HEK293 (cell line): ENCODE measurements around the gene SUDS3.

Experiments used
- BCL11B ChIP-seq: fragments of 450-650 bp; formaldehyde crosslinking; IDR thresholded peaks from 2 replicates; pipeline ENCODE4 v1.5.1; 2016; ENCODE audit warnings: low read depth, missing biosample characterization, missing genetic modification characterization
- CTCF ChIP-seq: fragments of 450-650 bp; formaldehyde crosslinking; IDR thresholded peaks from 2 replicates; pipeline ENCODE4 v1.5.1; 2016; ENCODE audit warnings: missing biosample characterization, missing genetic modification characterization
- SETDB1 ChIP-seq: IDR thresholded peaks from one replicate; pipeline ENCODE4 v1.6.1; 2017; ENCODE audit warnings: mild to moderate bottlenecking, low read length, moderate library complexity, mixed read lengths; ENCODE audit not compliant: insufficient read length
- YY1 ChIP-seq: fragments of 450-650 bp; formaldehyde crosslinking; IDR thresholded peaks from 2 replicates; pipeline ENCODE4 v1.5.1; 2018; ENCODE audit warnings: missing biosample characterization, missing genetic modification characterization
- ZBTB44 ChIP-seq: fragments of 450-650 bp; IDR thresholded peaks from 2 replicates; pipeline ENCODE4 v1.5.1; 2018; ENCODE audit warnings: missing biosample characterization, mild to moderate bottlenecking, missing genetic modification characterization
- ZBTB7A ChIP-seq: fragments of 450-650 bp; formaldehyde crosslinking; IDR thresholded peaks from 2 replicates; pipeline ENCODE4 v1.5.1; 2016; ENCODE audit warnings: low read depth, missing biosample characterization, missing genetic modification characterization
- ZNF274 ChIP-seq, 2 experiments: fragments of 200-500 bp in 1 of 2; fragments of 450-650 bp in 1 of 2; sonication (Bioruptor generic) in 1 of 2; formaldehyde crosslinking in 1 of 2; IDR thresholded peaks; 2 replicates each; pipeline versions ENCODE4 v1.5.1 to v1.6.1; 2014 to 2016; ENCODE audit warnings: borderline replicate concordance in 1 of 2, inconsistent platforms in 1 of 2, low read length in 1 of 2, missing biosample characterization in 1 of 2, missing genetic modification characterization in 1 of 2
- ZNF280D ChIP-seq: fragments of 450-650 bp; formaldehyde crosslinking; IDR thresholded peaks from 2 replicates; pipeline ENCODE4 v1.5.1; 2016; ENCODE audit warnings: missing biosample characterization, missing genetic modification characterization
- ZNF324 ChIP-seq: fragments of 450-650 bp; formaldehyde crosslinking; IDR thresholded peaks from 2 replicates; pipeline ENCODE4 v1.5.1; 2016; ENCODE audit warnings: missing biosample characterization, missing genetic modification characterization
- ZNF394 ChIP-seq: fragments of 450-650 bp; formaldehyde crosslinking; IDR thresholded peaks from 2 replicates; pipeline ENCODE4 v1.5.1; 2016; ENCODE audit warnings: missing biosample characterization, missing genetic modification characterization, mild to moderate bottlenecking, moderate library complexity, borderline replicate concordance
- ZNF518A ChIP-seq: fragments of 450-650 bp; formaldehyde crosslinking; conservative IDR thresholded peaks from 2 replicates; pipeline ENCODE4 v1.5.1; 2016; ENCODE audit warnings: low read depth, missing biosample characterization, missing genetic modification characterization
- ZNF785 ChIP-seq: fragments of 450-650 bp; formaldehyde crosslinking; IDR thresholded peaks from 2 replicates; pipeline ENCODE4 v1.5.1; 2016; ENCODE audit warnings: missing biosample characterization, missing genetic modification characterization

- no peak for TF ChIP-seq CTCF (tag by site-specific recombination)
- no peak for TF ChIP-seq ZNF280D
- TF ChIP-seq ZBTB44 = no peak
- no peak for TF ChIP-seq ZNF274 (IDR thresholded peaks at IDR 0.05; ENCODE audit: low read length)
- no peak for TF ChIP-seq ZNF274 (tag by site-specific recombination; IDR thresholded peaks at IDR 0.05; ENCODE audit: borderline replicate concordance)
- TF ChIP-seq ZNF785 (tag by site-specific recombination) = no peak
- no peak for TF ChIP-seq ZNF518A
- no peak for TF ChIP-seq ZBTB7A (tag by site-specific recombination)
- TF ChIP-seq BCL11B (tag by site-specific recombination) = no peak
- no peak for TF ChIP-seq ZNF394 (tag by site-specific recombination)
- TF ChIP-seq YY1 (tag by site-specific recombination) = no peak
- TF ChIP-seq SETDB1 = no peak
- TF ChIP-seq ZNF324 = no peak
These were observed 89.4 kb downstream of the SUDS3 start for GRCh38 chr12:118465706-118466105.
